CD4-positive, alpha-beta T cell (primary cell): ENCODE measurements around the gene TM4SF18. TPM values are rescaled to one million over a fixed set of nuclear protein-coding genes. Genes with fewer than 3 reads are reported as not detected.

Experiments used
- ATAC-seq: fragments of 200-7000 bp; cut with Tn5 transposase; one replicate; pipeline ENCODE4 v1.10.0; 2022; ENCODE audit warnings: mild to moderate bottlenecking; ENCODE audit not compliant: poor library complexity
- CTCF ChIA-PET: fragments of 350-600 bp; sonication (Branson Sonifier 250); formaldehyde crosslinking; loops from one replicate; lab custom pipeline; 2021; ENCODE audit warnings: antibody characterized with exemption, inconsistent platforms; lab: Charles Lee
- POLR2A ChIA-PET: fragments of 350-600 bp; sonication (Branson Sonifier 250); formaldehyde crosslinking; loops from one replicate; lab custom pipeline; 2021; ENCODE audit warnings: antibody characterized with exemption, inconsistent platforms; lab: Charles Lee
- DNase-seq, 14 experiments: peaks; one replicate each; pipeline ENCODE4 v3.0.0-alpha.2; 2013 to 2020; ENCODE audit warnings: mixed read lengths in 2 of 14
- H3K27ac ChIP-seq, 2 donors: one replicate each; pipeline versions ENCODE4 v1.5.1 to v1.7.0; 2013; ENCODE audit warnings: low read length in 2 of 2, low read depth in 1 of 2, mild to moderate bottlenecking in 1 of 2
- H3K27me3 ChIP-seq, 2 experiments: 1 replicate in 1 of 2; 2 replicates in 1 of 2; pipeline versions ENCODE4 v1.6.1 to v1.7.0; 2013; ENCODE audit warnings: low read length in 2 of 2, control low read depth in 1 of 2, mild to moderate bottlenecking in 1 of 2, moderate library complexity in 1 of 2; ENCODE audit not compliant: insufficient read depth in 2 of 2, control insufficient read depth in 1 of 2
- H3K36me3 ChIP-seq: one replicate; pipeline ENCODE4 v1.6.1; 2013; ENCODE audit warnings: low read length, control low read depth; ENCODE audit not compliant: insufficient read depth
- H3K4me1 ChIP-seq: one replicate; pipeline ENCODE4 v1.6.1; 2013; ENCODE audit warnings: low read length, control low read depth; ENCODE audit not compliant: insufficient read depth
- H3K4me3 ChIP-seq: one replicate; pipeline ENCODE4 v1.5.1; 2013; ENCODE audit warnings: mild to moderate bottlenecking, low read length, moderate library complexity
- H3K9me3 ChIP-seq, 2 experiments: 1 replicate in 1 of 2; 2 replicates in 1 of 2; pipeline versions ENCODE4 v1.6.1 to v1.7.0; 2013; ENCODE audit warnings: low read length in 2 of 2, mild to moderate bottlenecking in 2 of 2, control low read depth in 1 of 2, moderate library complexity in 1 of 2; ENCODE audit not compliant: control insufficient read depth in 1 of 2, insufficient read depth in 1 of 2
- H3K27ac Mint-ChIP-seq: one replicate; pipeline ENCODE4 v1.8.0; 2020; ENCODE audit warnings: mixed read lengths
- H3K27me3 Mint-ChIP-seq: one replicate; pipeline ENCODE4 v1.8.0; 2021; ENCODE audit warnings: mixed read lengths
- H3K36me3 Mint-ChIP-seq: one replicate; pipeline ENCODE4 v1.8.0; 2021; ENCODE audit warnings: low read depth, mixed read lengths
- H3K4me1 Mint-ChIP-seq: one replicate; pipeline ENCODE4 v1.8.0; 2021; ENCODE audit warnings: low read depth, mixed read lengths
- H3K4me3 Mint-ChIP-seq: one replicate; pipeline ENCODE4 v1.8.0; 2020; ENCODE audit warnings: mild to moderate bottlenecking, mixed read lengths
- H3K9me3 Mint-ChIP-seq: one replicate; pipeline ENCODE4 v1.8.0; 2020; ENCODE audit warnings: mixed read lengths
- intact Hi-C, 2 experiments: fragments of 100-400 bp; cut with DNase I in 1 of 2; cut with micrococcal nuclease in 1 of 2; formaldehyde crosslinking; loops; one replicate each; pipeline versions ENCODE4 v1.15.1 to v1.9.0; 2023 to 2025; cut with DNase I, micrococcal nuclease
- total RNA-seq, 174 experiments: library from RNA in 2 of 174; stranded (reverse) in 2 of 174; gene quantifications; one replicate each; pipeline ENCODE4 v1.2.3 and lab custom pipeline; 2021 to 2026
- TF ChIP-seq, protein P1 (sequence below): fragments of 200-600 bp; IDR thresholded peaks from one replicate; pipeline ENCODE4 v1.8.0; 2022; ENCODE audit warnings: antibody characterized with exemption, mild to moderate bottlenecking

Gene TM4SF18
- total RNA-seq, 2 experiments from 2014 or later, result not detected

GRCh38 chr3:149377408-149378364 is 44.2 kb upstream of the TM4SF18 start, which contains the start of gene TM4SF1:
Gene TM4SF1, minus strand, starts transcription at chr3:149377649. Its CDS starts 102 bp downstream, at chr3:149377547.
- Histone ChIP-seq H3K27ac (no peak within 1 kb of the TSS), H3K36me3 (no peaks in the 10 kb centered on the region), H3K4me3 (no peak within 1 kb of the TSS), H3K9me3 (no peaks in the 10 kb centered on the region), H3K27me3 (peaks cover 4% of the 10 kb centered on the region in 2 experiments), H3K4me1 (no peaks in the 10 kb centered on the region)
- Mint-ChIP-seq H3K9me3 (no peaks in the 10 kb centered on the region), H3K27me3 (peaks cover 9% of the 10 kb centered on the region), H3K27ac (no peak within 1 kb of the TSS), H3K36me3 (no peaks in the 10 kb centered on the region), H3K4me3 (no peak within 1 kb of the TSS), H3K4me1 (no peaks in the 10 kb centered on the region)
- DNase-seq, result peak in 2 of 14 experiments; percentile 8 to 23
- no peak for ATAC-seq
- POLR2A ChIA-PET, result no interaction called here
- intact Hi-C loops, result no loop called here
- CTCF ChIA-PET, result no interaction called here
- TF ChIP-seq, protein P1, sequence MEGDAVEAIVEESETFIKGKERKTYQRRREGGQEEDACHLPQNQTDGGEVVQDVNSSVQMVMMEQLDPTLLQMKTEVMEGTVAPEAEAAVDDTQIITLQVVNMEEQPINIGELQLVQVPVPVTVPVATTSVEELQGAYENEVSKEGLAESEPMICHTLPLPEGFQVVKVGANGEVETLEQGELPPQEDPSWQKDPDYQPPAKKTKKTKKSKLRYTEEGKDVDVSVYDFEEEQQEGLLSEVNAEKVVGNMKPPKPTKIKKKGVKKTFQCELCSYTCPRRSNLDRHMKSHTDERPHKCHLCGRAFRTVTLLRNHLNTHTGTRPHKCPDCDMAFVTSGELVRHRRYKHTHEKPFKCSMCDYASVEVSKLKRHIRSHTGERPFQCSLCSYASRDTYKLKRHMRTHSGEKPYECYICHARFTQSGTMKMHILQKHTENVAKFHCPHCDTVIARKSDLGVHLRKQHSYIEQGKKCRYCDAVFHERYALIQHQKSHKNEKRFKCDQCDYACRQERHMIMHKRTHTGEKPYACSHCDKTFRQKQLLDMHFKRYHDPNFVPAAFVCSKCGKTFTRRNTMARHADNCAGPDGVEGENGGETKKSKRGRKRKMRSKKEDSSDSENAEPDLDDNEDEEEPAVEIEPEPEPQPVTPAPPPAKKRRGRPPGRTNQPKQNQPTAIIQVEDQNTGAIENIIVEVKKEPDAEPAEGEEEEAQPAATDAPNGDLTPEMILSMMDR, result no peak

DNA sequence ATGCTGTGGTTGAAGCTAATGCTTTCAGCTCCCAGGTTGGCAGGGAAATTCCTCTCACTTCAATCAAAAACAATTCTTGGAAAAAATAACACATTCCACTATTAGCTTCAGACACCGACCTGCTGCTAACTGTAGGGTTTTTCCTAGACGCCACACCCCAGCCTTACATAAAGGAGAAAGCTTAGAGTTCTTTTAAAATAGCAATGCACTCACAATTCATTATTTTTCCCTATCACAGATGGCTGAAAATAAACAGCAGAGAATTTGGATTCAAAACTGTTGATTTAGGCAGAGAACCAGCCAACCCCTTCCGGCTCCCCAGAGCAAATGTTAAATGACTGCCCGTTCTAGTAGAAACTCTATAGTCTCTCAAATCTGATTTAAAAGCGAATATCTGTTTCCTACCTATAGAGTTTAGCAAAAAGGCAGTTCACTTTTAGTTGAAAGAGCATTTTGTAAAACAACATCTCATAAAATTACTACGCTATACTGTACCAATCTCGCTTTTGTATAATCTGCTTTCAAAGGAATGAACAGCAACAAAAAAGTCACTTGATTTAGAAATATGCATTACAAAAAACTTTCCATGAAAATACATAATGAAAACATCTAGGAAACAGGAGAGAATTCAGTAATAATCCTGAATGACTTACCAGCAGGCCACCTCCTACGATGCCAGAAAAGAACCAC is 43.4 kb upstream of the TM4SF18 start:
- Mint-ChIP-seq H3K4me3 (no peak overlapping the region), H3K4me1 (no peaks in the 10 kb centered on the region), H3K27ac (no peak overlapping the region), H3K9me3 (no peaks in the 10 kb centered on the region), H3K27me3 (peaks cover 11% of the 10 kb centered on the region), H3K36me3 (no peaks in the 10 kb centered on the region)
- Histone ChIP-seq H3K27me3 (peaks cover 4% of the 10 kb centered on the region in 2 experiments), H3K9me3 (no peaks in the 10 kb centered on the region), H3K4me1 (no peaks in the 10 kb centered on the region), H3K27ac (no peak overlapping the region), H3K36me3 (no peaks in the 10 kb centered on the region), H3K4me3 (no peak overlapping the region)
- TF ChIP-seq, protein P1, result no peak
- no peak for ATAC-seq
- ChIA-PET POLR2A (no interaction called here), CTCF (no interaction called here)
- no peak for DNase-seq
- intact Hi-C loops, result no loop called here

DNA sequence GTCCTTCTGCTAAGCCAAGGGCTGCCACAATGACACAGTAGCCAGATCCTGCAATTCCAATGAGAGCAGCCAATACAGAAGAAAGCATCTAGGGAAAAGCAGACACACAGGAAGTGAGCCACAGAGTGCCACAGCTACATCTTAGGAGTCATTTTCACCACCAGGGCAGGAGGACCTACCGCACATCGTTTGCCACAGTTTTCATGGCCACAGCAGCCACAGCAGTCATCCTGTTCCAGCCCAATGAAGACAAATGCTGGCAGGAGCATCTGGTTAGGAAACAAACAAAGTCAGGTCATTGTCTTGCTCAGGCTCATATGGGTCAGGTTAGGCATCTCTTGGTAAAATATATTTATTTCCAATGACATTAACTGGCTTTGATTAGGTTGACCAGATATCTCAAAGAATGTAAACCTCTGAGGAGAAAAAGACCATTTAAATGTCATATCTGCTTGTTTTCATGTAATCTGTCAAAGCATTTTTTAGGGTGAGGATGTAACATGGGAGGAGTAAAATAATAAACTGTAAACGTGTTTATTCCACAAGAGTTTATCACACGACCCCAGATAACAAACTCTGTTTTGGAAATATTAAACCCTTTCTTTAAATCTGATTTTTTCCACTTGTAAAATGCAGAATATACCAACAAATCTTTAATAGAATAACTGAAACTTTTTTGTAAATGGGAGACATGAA is 42.2 kb upstream of the TM4SF18 start:
- TF ChIP-seq, protein P1, result no peak
- H3K27ac Mint-ChIP-seq, result no peak overlapping the region
- ChIA-PET POLR2A (no interaction called here), CTCF (no interaction called here)
- Histone ChIP-seq H3K27me3 (peaks cover 4% of the 10 kb centered on the region in 2 experiments), H3K4me3 (no peak overlapping the region), H3K36me3 (no peaks in the 10 kb centered on the region), H3K9me3 (no peaks in the 10 kb centered on the region), H3K27ac (no peak overlapping the region), H3K4me1 (no peaks in the 10 kb centered on the region)
- H3K27me3 Mint-ChIP-seq, result peaks cover 11% of the 10 kb centered on the region
- H3K4me3 Mint-ChIP-seq, result no peak overlapping the region
- H3K36me3 Mint-ChIP-seq, result no peaks in the 10 kb centered on the region
- intact Hi-C loops, result no loop called here
- DNase-seq (no peak), ATAC-seq (no peak)
- H3K4me1 Mint-ChIP-seq, result no peaks in the 10 kb centered on the region
- H3K9me3 Mint-ChIP-seq, result no peaks in the 10 kb centered on the region
